PFSK-1 (cell line): Measurements from ENCODE around the gene FAM78B.

Experiments used
- FOXP2 ChIP-seq: optimal IDR thresholded peaks from 2 replicates; pipeline ENCODE3; 2011; ENCODE audit warnings: borderline replicate concordance, control low read depth, inconsistent platforms; ENCODE audit not compliant: insufficient read depth; ENCODE audit errors: extremely low read length, extremely low read depth
- POLR2AphosphoS5 ChIP-seq: IDR thresholded peaks from 2 replicates; pipeline ENCODE4 v1.6.1; 2012; ENCODE audit warnings: low read depth, mild to moderate bottlenecking, control low read depth, low read length, moderate library complexity
- SIN3A ChIP-seq: IDR thresholded peaks from 2 replicates; pipeline ENCODE4 v1.6.1; 2012; ENCODE audit warnings: mild to moderate bottlenecking, low read length, moderate library complexity, borderline replicate concordance; ENCODE audit not compliant: insufficient read depth
- TAF1 ChIP-seq: IDR thresholded peaks from 2 replicates; pipeline ENCODE4 v1.6.1; 2012; ENCODE audit warnings: low read length, control low read depth, borderline replicate concordance; ENCODE audit not compliant: insufficient read depth
- TF ChIP-seq, protein P1 (sequence below), 2 experiments: IDR thresholded peaks; 2 replicates each; pipeline versions ENCODE4 v1.6.1 to v1.8.0; 2011 to 2012; ENCODE audit warnings: low read depth in 2 of 2, low read length in 2 of 2, control low read depth in 1 of 2, inconsistent platforms in 1 of 2, mild to moderate bottlenecking in 1 of 2, moderate library complexity in 1 of 2; ENCODE audit not compliant: insufficient read depth in 1 of 2

The FAM78B gene

DNA sequence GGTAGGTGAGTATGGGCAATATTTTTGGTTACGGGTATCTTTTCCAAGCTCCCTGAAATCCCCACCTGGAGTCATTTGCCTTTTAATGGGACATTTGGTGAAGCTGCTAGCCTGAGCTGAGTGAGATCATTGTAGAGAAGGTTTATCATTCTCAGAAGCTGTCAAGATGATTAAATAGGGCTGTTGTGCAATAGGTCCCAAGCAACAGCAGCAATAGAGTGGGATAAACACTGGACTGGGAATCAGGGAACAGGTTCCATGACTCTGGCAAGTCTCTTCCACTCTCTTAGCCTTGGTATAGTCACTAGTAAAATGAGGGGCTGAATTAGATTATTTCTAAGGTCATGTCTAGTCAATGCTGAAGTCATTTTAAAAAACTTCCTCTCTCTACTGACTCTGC is 30.3 kb upstream of the FAM78B start:
- TF ChIP-seq TAF1: no peak

GRCh38 chr1:166193057-166193698 is 26.4 kb upstream of the FAM78B start:
- TF ChIP-seq POLR2AphosphoS5 (no peak), TAF1 (no peak), FOXP2 (no peak), SIN3A (no peak)
- TF ChIP-seq, protein P1, sequence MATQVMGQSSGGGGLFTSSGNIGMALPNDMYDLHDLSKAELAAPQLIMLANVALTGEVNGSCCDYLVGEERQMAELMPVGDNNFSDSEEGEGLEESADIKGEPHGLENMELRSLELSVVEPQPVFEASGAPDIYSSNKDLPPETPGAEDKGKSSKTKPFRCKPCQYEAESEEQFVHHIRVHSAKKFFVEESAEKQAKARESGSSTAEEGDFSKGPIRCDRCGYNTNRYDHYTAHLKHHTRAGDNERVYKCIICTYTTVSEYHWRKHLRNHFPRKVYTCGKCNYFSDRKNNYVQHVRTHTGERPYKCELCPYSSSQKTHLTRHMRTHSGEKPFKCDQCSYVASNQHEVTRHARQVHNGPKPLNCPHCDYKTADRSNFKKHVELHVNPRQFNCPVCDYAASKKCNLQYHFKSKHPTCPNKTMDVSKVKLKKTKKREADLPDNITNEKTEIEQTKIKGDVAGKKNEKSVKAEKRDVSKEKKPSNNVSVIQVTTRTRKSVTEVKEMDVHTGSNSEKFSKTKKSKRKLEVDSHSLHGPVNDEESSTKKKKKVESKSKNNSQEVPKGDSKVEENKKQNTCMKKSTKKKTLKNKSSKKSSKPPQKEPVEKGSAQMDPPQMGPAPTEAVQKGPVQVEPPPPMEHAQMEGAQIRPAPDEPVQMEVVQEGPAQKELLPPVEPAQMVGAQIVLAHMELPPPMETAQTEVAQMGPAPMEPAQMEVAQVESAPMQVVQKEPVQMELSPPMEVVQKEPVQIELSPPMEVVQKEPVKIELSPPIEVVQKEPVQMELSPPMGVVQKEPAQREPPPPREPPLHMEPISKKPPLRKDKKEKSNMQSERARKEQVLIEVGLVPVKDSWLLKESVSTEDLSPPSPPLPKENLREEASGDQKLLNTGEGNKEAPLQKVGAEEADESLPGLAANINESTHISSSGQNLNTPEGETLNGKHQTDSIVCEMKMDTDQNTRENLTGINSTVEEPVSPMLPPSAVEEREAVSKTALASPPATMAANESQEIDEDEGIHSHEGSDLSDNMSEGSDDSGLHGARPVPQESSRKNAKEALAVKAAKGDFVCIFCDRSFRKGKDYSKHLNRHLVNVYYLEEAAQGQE (IDR thresholded peaks at IDR 0.05; ENCODE audit: insufficient read depth in 1 of 2, low read depth in 2 of 2, low read length in 2 of 2): peak; percentile 63 to 88

GRCh38 chr1:166190400-166190799 is 23.6 kb upstream of the FAM78B start:
- TF ChIP-seq, protein P1 (IDR thresholded peaks at IDR 0.05; ENCODE audit: insufficient read depth in 1 of 2, low read depth in 2 of 2, low read length in 2 of 2): no peak
- TF ChIP-seq POLR2AphosphoS5: no peak
- no peak for TF ChIP-seq FOXP2
- TF ChIP-seq TAF1: no peak
- TF ChIP-seq SIN3A: no peak

DNA sequence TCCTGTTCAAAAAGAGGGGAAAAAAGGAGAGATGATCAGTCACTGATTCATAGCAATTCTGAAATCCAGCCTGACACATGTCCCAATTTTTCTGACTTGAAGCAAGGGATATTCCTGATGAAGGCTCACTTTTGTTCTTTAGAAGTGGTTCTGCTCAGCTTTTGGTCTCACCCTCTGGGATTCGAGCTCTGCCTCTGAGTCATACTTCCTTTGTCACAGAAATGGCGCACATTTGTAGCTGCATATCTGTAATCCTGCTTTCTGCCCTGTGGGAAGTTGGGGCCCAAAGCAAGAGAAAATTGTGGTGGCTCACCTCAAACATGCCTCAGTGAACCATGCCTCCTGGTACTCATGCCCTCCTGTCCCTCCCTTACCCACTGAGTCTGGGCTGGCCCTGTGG is 22.3 kb upstream of the FAM78B start:
- no peak for TF ChIP-seq POLR2AphosphoS5
- TF ChIP-seq, protein P1 (IDR thresholded peaks at IDR 0.05; ENCODE audit: insufficient read depth in 1 of 2, low read depth in 2 of 2, low read length in 2 of 2): no peak
- TF ChIP-seq SIN3A: no peak
- TF ChIP-seq TAF1: no peak
- TF ChIP-seq FOXP2: no peak

GRCh38 chr1:166185526-166185925 is 18.7 kb upstream of the FAM78B start:
- TF ChIP-seq TAF1 (no peak), FOXP2 (no peak), POLR2AphosphoS5 (no peak), SIN3A (no peak)
- TF ChIP-seq, protein P1 (IDR thresholded peaks at IDR 0.05; ENCODE audit: insufficient read depth in 1 of 2, low read depth in 2 of 2, low read length in 2 of 2): no peak
